HK-2 (cell line): Measurements from ENCODE around the gene CHAF1A.

Source experiments
- DNase-seq: peaks from one replicate; pipeline ENCODE4 v3.0.0-alpha.2; 2018; ENCODE audit not compliant: unreplicated experiment

CHAF1A gene

DNA sequence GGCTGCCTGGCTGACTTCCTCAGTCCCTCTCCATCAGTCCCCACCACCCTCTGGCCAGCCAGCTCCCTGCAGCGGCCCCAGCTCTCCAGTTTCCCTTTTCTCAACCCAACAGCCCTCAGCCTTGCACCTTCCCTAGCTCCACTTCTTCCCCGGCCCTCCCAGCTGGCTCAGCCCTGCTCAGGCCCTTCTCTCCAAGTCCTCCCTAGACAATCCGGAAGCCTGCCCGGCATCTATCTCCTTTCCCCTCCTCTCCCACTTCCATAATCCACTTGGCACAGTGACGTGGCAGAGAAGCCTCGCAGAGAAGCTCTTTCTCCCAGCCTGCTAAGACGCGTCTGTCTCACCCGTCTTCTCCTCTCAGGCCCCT, 54.0 kb downstream of the CHAF1A start:
- peak; percentile 71 for DNase-seq

DNA sequence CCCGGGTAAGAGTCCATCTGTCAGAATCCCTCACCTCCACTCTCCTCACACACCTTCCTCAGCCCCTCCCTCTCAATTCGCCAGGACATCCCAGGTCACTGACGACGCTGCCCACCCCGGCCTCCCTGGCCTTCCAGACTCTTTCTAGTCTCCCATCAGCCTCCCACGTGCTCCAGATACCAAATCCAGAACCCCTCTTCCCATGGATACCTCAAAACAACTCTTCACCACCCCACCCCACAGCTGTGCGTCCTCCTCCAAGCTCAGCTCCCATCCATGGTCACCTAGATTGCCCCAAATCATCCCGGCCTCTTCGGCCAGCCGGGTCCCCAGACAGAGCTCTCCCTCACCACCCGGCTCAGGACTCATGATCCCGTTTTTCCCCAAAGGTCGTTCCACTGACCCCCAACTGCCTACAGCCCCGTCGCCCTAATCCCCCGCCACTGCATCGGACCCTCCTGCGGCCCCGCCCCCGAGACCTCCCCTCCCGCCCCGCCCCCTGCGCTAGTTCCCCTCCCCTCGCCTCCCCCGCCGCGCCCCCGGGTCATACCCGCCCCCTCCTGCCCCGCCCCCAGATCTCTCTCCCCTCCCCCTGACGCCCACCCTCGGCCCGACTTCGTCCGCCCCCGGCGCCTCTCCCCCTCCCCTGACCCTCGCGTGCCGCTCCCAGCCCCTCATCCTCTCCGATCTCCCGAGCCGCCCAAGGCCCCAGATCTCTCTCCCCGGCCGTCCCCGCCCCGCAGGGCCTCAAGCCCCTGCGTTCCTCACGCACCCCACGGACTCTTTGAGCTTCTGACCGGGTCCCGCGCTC, 54.6 kb downstream of the CHAF1A start:
- peak; percentile 62 for DNase-seq

DNA sequence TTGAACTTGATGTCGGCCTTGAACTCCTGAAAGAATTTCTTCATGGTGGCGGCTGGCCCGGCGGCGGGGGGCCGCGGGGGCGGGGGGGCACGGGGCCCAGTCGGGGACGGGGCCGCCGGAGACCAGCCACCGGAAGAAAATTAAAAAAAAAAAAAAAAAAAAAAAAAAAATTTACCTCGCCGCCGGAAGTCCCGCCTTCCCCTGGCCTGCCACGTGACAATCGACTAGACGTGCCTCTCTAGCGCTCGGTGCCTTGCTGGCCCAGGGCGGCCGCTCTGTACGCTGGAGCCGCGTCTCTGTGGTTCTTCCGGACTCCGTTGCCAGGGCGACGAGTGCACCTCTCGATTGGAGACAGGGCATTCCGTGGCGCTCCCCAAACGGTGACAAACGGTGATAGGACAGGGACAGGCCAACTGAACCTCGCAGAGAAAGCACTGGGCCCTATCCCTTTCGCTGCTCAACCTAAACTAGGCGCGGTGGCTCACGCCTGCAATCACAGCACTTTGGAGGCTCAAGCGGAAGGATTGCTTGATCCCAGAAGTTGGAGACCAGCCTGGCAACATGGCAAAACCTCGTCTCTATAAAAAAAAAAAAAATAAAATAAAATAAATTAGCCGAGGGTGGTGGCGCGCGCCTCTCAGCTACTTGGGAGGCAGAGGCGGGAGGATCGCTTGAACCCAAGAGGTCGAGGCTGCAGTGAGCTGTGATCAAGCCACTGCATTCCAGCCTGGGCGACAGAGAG, 55.4 kb downstream of the CHAF1A start, which contains the start of gene UBXN6:
UBXN6 (minus strand) TSS at position 141 of the 742 bp plus-strand sequence; CDS start at position 44, 97 bp downstream.
- DNase-seq = peak; percentile 95

GRCh38 chr19:4464815-4465581, 62.6 kb downstream of the CHAF1A start:
- DNase-seq = no peak

DNA sequence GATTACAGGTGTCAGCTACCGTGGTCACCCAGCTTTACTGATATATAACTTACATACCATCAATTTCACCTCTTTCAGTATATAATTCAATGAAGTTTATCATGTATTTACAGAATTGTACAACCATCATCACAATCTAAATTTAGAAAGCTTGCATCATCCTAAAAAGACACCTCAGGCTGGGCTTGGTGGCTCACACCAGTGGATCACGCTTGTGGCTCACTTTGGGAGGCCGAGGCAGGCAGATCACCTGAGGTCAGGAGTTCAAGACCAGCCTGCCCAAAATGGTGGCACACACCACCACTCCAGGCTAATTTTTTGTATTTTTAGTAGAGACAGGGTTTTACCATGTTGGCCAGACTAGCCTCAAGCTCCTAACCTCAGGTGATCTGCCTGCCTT, 65.4 kb downstream of the CHAF1A start:
- DNase-seq = no peak

GRCh38 chr19:4471403-4472173, 69.1 kb downstream of the CHAF1A start:
- DNase-seq = peak; percentile 98

- no peak for DNase-seq
Measured at GRCh38 chr19:4472174-4472974, 69.9 kb downstream of the CHAF1A start, which contains the start of gene HDGFL2. Gene HDGFL2, plus strand, starts transcription at chr19:4472297. Its CDS starts 54 bp downstream, at chr19:4472351.

DNA sequence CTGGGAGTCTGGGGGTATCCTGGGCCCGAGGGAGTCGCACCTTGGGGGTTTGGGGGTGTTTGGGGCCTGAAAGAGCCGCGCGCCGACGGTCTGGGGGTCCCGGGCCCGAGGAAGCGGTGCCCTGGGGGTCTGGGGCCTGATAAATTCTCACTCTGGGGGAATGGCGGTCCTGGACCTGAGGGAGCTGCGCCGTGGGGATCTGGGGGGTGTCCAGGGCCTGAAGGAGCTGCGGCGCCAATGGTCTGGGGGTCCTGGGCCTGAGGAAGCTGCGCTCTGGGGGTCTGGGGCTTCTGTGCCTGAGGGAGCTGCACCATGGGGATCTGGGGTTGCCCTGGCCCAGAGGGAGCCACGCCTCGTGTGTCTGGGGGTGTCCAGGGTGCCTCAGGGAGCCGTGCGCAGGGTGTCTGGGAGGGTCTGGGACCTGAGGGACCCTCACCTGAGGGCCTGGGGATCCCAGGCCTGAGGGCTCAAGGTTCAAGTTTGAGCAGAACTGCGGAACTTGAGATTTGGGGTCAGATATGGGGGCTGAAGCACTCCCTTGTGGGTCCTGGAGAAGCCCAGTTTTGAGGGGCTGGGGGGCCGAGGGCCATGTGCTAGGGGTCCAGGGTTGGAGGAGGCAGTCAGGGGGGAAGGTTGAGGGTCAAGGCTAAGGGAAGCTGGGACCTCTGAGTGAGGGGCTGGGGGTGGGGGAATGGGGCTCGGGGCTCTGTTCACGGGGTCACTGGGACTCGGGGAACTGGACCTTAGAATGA, 70.7 kb downstream of the CHAF1A start:
- DNase-seq = no peak

DNA sequence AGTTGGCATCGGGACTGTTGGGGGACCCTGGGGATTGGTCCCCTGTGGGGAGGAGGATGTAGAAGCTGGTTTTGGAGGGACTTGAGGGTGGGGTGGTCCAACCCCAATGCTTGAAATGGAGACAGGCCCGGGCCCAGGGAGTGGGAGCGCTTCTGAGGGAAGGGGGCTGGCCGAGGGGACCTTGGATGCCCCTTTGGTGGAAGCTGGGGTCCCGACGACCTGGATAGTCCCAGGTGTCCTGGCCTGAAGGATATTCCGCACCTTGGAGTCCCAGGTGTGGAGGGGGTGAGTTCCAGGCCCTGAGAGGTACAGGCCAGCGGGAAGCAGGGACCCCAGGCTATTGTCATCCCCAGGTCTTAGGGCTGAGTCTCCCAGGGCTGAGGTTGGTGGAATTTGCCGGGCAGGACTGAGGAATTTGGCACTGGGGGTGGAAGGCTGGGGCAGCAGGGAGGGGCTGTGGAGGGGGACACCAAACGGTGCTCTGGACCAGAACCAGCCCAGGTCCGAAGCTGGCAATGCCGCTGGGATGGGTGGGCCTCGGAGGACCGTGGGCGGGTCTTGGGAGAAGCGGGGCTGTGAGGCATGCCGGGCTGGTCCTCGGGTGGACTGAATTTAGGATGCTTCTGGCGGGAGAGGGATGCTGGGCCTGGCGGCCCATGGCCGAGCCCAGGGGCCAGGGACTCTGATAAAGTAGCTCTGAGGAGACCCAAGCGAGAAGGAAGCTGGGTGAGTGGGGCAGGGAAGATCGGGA, 71.5 kb downstream of the CHAF1A start:
- DNase-seq = no peak

DNA sequence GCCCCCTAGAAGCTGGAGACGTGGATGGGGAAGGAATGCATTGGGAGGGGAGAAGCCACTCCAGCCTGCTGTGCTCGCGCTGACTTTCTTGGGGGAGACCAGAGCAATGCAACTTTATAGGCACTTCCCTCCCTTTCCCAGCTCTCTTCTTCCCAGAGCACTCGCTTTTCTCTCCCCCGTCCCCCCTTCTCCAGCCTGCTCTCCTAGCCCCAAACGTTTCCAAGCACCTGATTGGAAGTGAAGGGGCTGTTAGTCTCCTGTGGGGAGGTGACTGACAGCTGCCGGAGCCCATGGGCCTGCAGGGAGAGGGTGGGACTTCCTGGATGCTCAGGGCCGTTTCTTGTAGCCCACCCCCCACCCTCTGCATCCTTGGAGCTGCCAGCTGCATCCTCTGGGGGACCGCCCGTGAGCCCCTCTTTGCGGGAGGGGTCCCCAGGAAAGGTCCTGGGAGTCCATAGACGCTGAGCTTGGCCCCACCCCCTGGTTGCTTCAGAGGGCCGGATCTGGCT, 72.1 kb downstream of the CHAF1A start:
- DNase-seq = no peak

DNA sequence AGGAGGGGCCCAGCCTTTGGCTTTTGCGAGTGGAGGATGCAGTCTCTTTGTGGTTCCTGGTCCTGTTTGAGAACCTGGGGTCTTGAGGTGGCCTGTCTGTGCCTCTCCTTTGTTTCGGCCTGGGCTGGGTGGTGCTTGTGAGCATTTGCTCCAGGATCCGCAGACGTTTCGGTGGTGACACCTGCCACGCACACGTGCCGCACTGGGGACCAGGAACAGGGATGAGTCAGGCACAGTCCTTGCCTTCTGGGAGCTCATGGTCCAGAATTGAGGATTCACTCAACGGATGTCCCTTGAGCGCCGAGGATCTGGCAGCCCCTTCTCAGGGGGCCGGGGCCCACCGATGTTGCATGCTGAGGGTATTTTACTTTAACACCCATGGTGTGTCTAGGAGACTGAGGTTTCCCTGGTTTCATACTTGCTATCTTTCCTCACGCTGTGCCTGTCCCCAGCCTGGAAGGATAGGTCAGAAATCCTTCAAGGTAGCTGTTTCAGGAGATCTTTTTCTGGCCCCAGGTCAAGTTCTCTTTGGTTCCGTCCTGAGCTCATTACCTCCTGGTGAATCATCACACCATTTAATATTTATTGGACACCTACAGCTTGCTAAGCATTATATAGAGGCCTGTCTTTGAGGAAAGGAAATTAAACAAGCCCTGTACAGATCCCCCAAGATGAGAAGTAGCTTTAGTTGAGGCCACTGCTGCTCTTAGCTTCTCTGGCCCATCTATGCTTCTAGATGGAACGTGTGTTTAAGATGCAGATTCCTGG, 74.8 kb downstream of the CHAF1A start:
- DNase-seq = no peak

DNA sequence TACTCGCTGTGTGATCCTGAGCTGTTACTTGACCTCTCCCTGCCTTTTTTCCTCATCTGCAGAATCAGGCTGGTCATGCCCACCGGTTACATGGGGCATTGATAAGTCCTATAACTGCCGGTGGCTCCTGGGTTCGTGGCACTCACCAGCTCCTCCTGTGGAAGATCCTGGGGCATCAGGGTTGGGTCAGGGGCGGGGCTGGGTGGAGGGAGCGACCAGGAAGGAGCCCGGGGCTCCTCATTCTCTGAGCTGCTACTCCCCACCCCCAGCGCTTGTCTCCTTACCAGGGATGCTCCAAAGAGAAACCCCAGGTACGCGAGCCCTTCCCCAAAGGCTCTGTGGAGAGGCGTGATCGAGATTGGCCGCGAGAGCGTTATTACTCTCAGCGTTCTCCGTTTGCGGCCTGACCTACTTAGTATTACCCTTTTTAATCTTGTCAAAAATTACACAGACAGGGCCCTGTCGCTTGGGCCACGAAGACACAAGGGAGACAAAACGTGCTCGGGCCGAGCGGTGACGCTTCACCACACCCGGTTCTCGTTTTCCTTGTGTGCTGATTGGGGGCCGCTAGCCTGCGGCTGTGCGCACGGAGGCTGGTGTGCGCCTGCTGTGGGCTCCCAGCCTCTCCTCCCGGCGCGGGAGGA, 80.4 kb downstream of the CHAF1A start:
- no peak for DNase-seq

DNA sequence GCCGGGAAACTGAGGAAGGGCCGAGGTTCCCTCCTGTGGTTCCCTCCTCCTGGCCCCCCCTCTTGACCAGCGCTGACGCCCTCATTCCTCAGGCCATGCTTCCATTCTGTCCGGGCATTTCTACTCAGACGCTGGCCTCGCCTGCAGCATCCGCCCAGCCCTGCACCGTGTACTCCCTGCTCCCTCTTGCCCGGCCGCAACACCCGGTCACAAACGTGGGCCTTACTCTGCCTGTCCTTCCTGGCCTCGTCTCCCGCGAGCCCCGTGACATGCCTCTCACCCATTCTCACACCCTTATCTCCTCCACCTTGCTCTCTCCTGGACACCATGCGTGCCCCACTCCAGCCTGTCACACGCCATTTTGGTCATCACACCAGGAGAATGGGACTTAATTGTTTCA, 80.9 kb downstream of the CHAF1A start:
- DNase-seq = no peak

DNA sequence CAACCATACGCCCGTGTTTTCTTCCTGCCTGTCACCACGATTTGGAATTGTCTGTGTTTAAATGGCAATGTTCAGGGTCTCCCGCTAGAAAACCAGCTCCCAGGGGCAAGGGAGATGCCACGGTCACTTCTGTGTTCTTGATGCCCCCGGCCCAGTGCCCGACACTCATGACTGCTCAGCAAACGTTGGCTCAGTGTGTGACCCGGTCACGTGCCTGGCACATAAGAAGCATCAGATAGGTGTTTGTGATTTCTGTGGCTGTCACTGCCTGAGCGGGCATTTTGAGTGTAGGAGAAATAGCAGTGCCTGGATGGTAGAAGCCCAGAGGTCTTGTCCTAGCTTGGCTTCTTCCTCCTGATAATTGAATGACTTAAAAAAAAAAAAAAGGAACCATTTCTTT, 85.1 kb downstream of the CHAF1A start:
- DNase-seq = no peak

DNA sequence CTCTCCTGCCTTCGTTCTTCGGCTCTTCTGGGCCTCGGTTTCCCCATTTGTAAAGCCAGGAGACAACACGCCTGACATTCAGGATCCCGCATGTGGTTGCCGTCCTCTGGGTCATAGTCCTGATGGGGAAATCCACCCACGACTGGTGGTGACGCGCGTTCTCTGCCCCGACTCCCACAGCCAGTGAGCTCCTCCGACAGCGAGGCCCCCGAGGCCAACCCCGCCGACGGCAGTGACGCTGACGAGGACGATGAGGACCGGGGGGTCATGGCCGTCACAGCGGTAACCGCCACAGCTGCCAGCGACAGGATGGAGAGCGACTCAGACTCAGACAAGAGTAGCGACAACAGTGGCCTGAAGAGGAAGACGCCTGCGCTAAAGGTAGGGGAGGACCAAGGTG, 86.1 kb downstream of the CHAF1A start:
- no peak for DNase-seq

DNA sequence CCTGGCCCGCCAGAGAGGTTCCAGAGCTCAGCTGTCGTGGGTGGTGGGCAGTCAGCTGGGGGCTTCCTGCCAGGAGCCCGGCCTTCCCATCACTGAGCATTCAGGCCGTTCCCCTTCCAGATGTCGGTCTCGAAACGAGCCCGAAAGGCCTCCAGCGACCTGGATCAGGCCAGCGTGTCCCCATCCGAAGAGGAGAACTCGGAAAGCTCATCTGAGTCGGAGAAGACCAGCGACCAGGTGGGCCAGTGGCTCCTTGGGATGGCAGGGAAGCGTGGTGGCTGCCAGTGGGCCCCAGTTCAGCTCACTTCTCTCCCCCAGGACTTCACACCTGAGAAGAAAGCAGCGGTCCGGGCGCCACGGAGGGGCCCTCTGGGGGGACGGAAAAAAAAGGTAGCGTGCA, 89.0 kb downstream of the CHAF1A start:
- DNase-seq = no peak

DNA sequence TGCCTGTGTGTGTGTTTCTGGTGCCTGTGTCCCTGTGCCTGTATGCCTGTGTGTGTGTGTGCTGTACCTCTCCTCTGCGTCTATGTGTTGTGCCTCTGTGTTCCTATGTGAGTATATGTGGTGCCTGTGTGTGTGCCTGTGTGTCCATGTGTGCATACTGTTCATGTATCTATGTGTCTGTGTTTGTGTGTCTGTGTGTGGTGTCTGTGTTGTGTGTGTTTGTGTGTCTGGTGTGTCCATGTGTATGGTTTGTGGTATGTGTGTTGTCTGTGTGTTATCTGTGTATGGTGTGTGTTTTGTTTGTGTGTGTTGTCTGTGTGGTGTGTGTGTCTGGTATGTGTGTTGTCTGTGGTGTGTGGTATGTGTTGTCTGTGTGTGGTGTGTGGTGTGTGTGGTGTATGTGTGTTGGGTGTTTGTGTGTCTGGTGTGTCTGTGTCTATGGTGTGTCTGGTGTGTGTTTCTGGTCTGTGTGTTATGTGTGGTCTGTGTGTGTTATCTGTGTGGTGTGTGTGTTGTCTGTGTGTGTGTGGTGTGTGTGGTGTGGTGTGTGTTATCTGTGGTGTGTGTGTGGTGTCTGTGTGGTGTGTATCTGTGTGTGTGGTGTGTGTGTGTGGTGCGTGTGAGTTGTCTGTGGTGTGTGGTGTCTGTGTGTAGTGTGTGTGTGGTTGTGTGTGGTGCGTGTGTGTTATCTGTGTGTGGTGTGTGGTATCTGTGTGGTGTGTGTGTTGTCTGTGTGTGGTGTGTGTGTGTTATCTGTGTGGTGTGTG, 90.1 kb downstream of the CHAF1A start:
- no peak for DNase-seq
